AG04450 (cell line): ENCODE results near the gene NT5DC4. TPM values are rescaled to one million over a fixed set of nuclear protein-coding genes. Genes with fewer than 3 reads are reported as not detected.

Experiments
- CTCF ChIA-PET: fragments of 300-600, 350-600 bp; formaldehyde crosslinking; extraction: SDS; loops from one replicate; lab custom pipeline; 2022; ENCODE audit warnings: antibody characterized with exemption, inconsistent platforms; lab: Charles Lee
- POLR2A ChIA-PET: fragments of 350-600 bp; formaldehyde crosslinking; extraction: SDS; loops from one replicate; lab custom pipeline; 2021; ENCODE audit warnings: antibody characterized with exemption, inconsistent platforms; lab: Yijun Ruan, JAX
- DNase-seq: peaks from one replicate; pipeline ENCODE4 v3.0.0-alpha.2; 2011; ENCODE audit warnings: low read depth, low spot score
- H3K27ac ChIP-seq: one replicate; pipeline ENCODE4 v1.5.1; 2012; ENCODE audit warnings: low read depth, low read length, control low read depth
- H3K27me3 ChIP-seq: one replicate; pipeline ENCODE4 v1.6.0; 2012; ENCODE audit warnings: low read length; ENCODE audit not compliant: control insufficient read depth, insufficient read depth
- H3K4me3 ChIP-seq: 2 replicates; pipeline ENCODE4 v1.5.1; 2011; ENCODE audit warnings: mild to moderate bottlenecking, low read depth, low read length, control low read depth
- H3K9me3 ChIP-seq: 2 replicates; pipeline ENCODE4 v1.5.1; 2012; ENCODE audit warnings: low read length; ENCODE audit not compliant: control insufficient read depth, insufficient read depth
- polyA plus RNA-seq: library from polyadenylated mRNA; depleted of rRNA; stranded (reverse); fragments of >200 nt; gene quantifications from 2 replicates; pipeline ENCODE4 v1.2.3, GENCODE V29; 2011
- TF ChIP-seq, protein P1 (sequence below): IDR thresholded peaks from 2 replicates; pipeline ENCODE4 v1.5.1; 2011; ENCODE audit warnings: low read depth, low read length, control low read depth, inconsistent platforms

The NT5DC4 gene
- polyA plus RNA-seq, 1 experiment = not detected

DNA sequence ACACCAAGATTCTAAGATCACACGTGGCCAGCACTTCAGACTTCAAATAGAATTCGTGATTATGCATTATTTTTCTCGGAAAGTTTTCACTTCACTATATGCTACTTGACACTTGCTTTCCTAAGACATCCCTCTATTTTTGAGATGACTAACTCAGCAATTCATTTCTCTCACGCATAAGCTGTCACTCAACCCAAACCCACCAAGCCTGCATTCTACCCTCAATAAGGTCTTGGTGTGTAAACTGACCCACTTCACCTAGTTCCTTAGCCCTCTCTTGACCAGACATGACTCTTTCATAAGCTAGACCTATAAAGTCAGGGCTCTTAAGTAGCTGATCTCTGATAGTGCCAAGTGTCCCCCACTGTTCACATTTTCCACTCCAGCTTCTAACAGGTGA lies 31.8 kb downstream of the NT5DC4 start:
- Histone ChIP-seq H3K9me3 (no peaks in the 10 kb centered on the region), H3K4me3 (no peak overlapping the region), H3K27ac (no peak overlapping the region), H3K27me3 (no peaks in the 10 kb centered on the region)
- TF ChIP-seq, protein P1, sequence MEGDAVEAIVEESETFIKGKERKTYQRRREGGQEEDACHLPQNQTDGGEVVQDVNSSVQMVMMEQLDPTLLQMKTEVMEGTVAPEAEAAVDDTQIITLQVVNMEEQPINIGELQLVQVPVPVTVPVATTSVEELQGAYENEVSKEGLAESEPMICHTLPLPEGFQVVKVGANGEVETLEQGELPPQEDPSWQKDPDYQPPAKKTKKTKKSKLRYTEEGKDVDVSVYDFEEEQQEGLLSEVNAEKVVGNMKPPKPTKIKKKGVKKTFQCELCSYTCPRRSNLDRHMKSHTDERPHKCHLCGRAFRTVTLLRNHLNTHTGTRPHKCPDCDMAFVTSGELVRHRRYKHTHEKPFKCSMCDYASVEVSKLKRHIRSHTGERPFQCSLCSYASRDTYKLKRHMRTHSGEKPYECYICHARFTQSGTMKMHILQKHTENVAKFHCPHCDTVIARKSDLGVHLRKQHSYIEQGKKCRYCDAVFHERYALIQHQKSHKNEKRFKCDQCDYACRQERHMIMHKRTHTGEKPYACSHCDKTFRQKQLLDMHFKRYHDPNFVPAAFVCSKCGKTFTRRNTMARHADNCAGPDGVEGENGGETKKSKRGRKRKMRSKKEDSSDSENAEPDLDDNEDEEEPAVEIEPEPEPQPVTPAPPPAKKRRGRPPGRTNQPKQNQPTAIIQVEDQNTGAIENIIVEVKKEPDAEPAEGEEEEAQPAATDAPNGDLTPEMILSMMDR = no peak
- DNase-seq = no peak
- CTCF ChIA-PET = interaction anchor here (1.2 to 11.6 kb wide), 5 partner anchors 9 to 206 kb away, joined by 5 to 541 read pairs (median 14); no protein-coding TSS in a partner anchor
- POLR2A ChIA-PET = no interaction called here

DNA sequence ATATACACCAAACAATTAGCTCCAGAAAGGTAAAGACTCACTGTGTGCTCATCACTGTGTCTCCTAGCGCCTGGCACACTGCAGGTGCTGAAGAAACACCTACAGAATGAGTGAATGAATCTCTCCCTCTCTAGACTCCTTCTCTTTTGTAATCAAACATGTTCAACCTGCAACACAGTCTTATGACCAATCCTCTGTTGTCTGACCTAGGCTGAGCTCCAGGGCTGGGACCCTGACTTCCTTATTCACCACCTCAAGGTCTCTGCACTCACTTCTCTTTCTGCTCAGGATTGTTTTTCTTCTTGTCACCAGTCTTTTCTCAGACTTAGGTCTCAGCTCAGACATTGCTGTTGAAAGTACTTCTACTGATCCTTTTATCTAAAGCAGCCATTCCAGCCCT lies 33.7 kb downstream of the NT5DC4 start:
- ChIA-PET CTCF (interaction anchor here (1.1 to 11.6 kb wide), 3 partner anchors 131 to 204 kb away, joined by 4 to 541 read pairs (median 5); no protein-coding TSS in a partner anchor), POLR2A (no interaction called here)
- DNase-seq = no peak
- H3K27me3 ChIP-seq = no peaks in the 10 kb centered on the region
- TF ChIP-seq, protein P1 = no peak
- no peak overlapping the region for H3K27ac ChIP-seq
- no peak overlapping the region for H3K4me3 ChIP-seq
- H3K9me3 ChIP-seq = no peaks in the 10 kb centered on the region

DNA sequence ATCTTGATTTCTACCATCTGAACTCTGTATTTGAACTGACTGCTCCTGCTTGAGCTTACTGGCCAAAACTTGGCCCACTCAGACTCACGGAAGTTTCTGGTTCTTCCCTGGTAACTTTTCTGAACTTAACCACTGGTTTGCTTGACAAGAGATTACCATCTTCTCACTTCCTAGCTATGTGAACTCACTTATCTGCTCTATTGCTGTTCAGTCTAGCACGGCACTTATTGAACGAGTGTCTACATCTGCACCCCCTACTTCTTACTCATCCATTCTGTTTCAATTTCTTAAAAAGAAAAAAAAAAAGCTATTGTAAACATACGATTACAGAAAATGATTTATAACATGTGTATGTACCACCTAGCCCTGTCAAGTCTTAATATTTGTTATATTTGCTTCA lies 34.6 kb downstream of the NT5DC4 start:
- Histone ChIP-seq H3K27me3 (no peaks in the 10 kb centered on the region), H3K4me3 (no peak overlapping the region), H3K9me3 (no peaks in the 10 kb centered on the region), H3K27ac (no peak overlapping the region)
- TF ChIP-seq, protein P1 = no peak
- no peak for DNase-seq
- ChIA-PET POLR2A (no interaction called here), CTCF (interaction anchor here (0.9 to 11.6 kb wide), 4 partner anchors 29 to 204 kb away, joined by 3 to 541 read pairs (median 4); no protein-coding TSS in a partner anchor)

- no peak overlapping the region for H3K4me3 ChIP-seq
- TF ChIP-seq, protein P1 = no peak
- no peaks in the 10 kb centered on the region for H3K27me3 ChIP-seq
- H3K9me3 ChIP-seq = no peaks in the 10 kb centered on the region
- CTCF ChIA-PET = interaction anchor here (0.9 to 11.6 kb wide), 2 partner anchors 30 to 185 kb away, joined by 3 to 541 read pairs; no protein-coding TSS in a partner anchor
- no peak for DNase-seq
- POLR2A ChIA-PET = no interaction called here
- no peak overlapping the region for H3K27ac ChIP-seq
Measured at GRCh38 chr2:112756207-112756606, 35.4 kb downstream of the NT5DC4 start.

GRCh38 chr2:112757265-112757664 lies 36.4 kb downstream of the NT5DC4 start:
- no peaks in the 10 kb centered on the region for H3K27me3 ChIP-seq
- H3K27ac ChIP-seq = no peak overlapping the region
- DNase-seq = no peak
- H3K4me3 ChIP-seq = no peak overlapping the region
- POLR2A ChIA-PET = no interaction called here
- TF ChIP-seq, protein P1 = no peak
- no peaks in the 10 kb centered on the region for H3K9me3 ChIP-seq
- CTCF ChIA-PET = interaction anchor here (0.9 kb wide), 1 partner anchor 202 kb away, joined by 3 read pairs; no protein-coding TSS in a partner anchor
